ENCODE measurements around the gene PMAIP1. TPM values are rescaled to one million over a fixed set of nuclear protein-coding genes. Genes with fewer than 3 reads are reported as not detected.

The PMAIP1 gene
- polyA plus RNA-seq, 1 donor from 2014 or later, result 89.4 TPM

DNA sequence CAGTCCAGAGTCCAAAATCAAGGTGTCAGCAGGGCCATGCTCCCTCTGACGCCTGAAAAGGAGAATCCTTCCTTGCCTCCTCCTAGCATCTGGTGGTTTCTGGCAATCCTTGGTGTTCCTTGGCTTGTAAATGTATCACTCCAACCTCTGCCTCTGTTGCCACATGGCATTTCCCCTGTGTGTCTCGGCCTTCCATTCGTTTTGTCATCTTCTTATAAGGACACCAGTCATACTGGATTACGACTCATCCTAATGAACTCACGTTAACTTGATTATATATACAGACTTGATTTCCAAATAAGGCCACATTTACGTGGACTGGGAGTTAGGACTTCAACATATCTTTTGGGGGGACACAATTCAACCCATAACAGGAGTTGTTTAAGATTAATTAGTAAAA, 15.8 kb downstream of the PMAIP1 start:
- Mint-ChIP-seq H3K4me1 (peaks cover 21 to 24% (median 22%) of the 10 kb centered on the region in 3 donors), H3K9me3 (no peaks in the 10 kb centered on the region), H3K36me3 (peaks cover 2% of the 10 kb centered on the region), H3K27ac (no peak overlapping the region), H3K4me3 (no peak overlapping the region), H3K27me3 (no peaks in the 10 kb centered on the region)

DNA sequence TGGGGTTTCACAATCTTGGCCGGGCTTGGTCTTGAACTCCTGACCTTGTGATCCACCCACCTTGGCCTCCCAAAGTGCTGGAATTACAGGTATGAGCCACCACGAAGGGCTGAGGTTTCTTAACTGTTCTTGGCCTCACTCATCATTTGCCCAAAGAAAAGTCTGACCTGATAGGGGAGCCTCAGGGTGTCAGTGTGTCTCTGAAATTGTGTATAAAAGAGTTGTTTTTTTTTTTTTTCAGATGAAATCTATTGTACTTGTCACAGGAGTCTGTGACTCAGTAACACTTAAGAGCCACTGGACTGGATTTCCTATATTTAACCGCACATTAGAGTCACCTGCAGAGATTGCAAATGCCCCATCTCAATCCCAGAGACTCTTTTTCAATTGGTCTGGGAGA, 16.9 kb downstream of the PMAIP1 start:
- peaks cover 2% of the 10 kb centered on the region for H3K36me3 Mint-ChIP-seq
- peaks cover 0 to 2% (median 0%) of the 10 kb centered on the region in 3 donors for H3K9me3 Mint-ChIP-seq
- no peak overlapping the region for H3K27ac Mint-ChIP-seq
- H3K4me1 Mint-ChIP-seq, result peaks cover 22 to 28% (median 25%) of the 10 kb centered on the region in 3 donors
- H3K27me3 Mint-ChIP-seq, result no peaks in the 10 kb centered on the region
- no peak overlapping the region for H3K4me3 Mint-ChIP-seq

DNA sequence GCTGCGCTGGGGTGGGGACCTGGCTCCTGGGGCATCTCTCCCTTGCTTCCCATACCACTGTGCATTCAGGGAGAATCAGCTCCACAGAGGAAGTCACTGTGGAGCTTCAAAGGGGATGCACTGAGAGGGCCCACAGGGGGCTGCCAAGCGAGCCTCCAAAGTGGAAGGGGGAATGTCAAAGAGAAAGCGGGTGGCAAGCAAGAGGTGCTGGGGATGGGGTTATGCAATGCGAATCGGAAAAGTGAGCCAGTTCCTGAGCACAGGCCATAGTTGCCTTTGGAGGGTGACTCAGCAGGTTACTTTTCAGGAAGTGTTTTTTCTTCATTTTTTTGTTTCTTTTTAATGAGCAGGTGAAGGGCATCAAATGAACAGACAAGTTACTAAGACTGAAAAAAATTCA, 17.6 kb downstream of the PMAIP1 start:
- Mint-ChIP-seq H3K4me1 (peaks cover 18 to 26% (median 23%) of the 10 kb centered on the region in 3 donors), H3K27ac (no peak overlapping the region), H3K27me3 (no peaks in the 10 kb centered on the region), H3K9me3 (peaks cover 0 to 2% (median 0%) of the 10 kb centered on the region in 3 donors), H3K36me3 (peaks cover 2% of the 10 kb centered on the region), H3K4me3 (no peak overlapping the region)

DNA sequence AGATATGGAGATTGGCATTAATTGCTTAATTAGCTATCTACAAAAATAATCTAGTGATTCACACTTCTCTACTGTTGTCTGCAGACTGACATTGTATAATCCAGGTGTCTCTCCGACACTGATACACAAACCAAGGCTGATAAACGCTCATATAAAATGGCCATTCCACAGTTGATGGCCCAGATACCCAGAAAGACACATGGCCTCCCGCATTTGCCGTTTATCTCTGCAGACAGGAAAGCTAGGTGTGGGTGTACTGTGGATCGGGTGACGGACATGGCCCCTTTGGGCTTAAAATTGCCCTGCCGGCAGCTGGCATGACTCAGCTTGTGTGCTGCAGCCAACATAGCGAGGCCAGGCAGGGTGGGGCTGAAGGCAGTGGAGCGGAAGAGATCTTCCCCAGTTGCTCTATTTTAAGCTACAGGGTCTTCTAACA, 18.5 kb downstream of the PMAIP1 start:
- peaks cover 0 to 2% (median 0%) of the 10 kb centered on the region in 3 donors for H3K9me3 Mint-ChIP-seq
- peak overlapping the region; percentile 52 to 95 (median 78) for H3K4me3 Mint-ChIP-seq
- H3K27ac Mint-ChIP-seq, result peak overlapping the region; percentile 28 to 84 (median 80)

GRCh38 chr18:59918997-59919396, 19.2 kb downstream of the PMAIP1 start:
- no peaks in the 10 kb centered on the region for H3K27me3 Mint-ChIP-seq
- peaks cover 21 to 31% (median 28%) of the 10 kb centered on the region in 3 donors for H3K4me1 Mint-ChIP-seq
- no peak overlapping the region for H3K27ac Mint-ChIP-seq
- H3K4me3 Mint-ChIP-seq, result peak overlapping the region in 2 of 4 donors; percentile 14 to 95
- peaks cover 2% of the 10 kb centered on the region for H3K36me3 Mint-ChIP-seq
- peaks cover 0 to 3% (median 0%) of the 10 kb centered on the region in 3 donors for H3K9me3 Mint-ChIP-seq

More for the DNA sequence above, 18.5 kb downstream of the PMAIP1 start:
- H3K4me1 Mint-ChIP-seq, result peaks cover 18 to 28% (median 24%) of the 10 kb centered on the region in 3 donors
- peaks cover 2% of the 10 kb centered on the region for H3K36me3 Mint-ChIP-seq
- H3K27me3 Mint-ChIP-seq, result no peaks in the 10 kb centered on the region

GRCh38 chr18:59921384-59921891, 21.6 kb downstream of the PMAIP1 start:
- H3K4me3 Mint-ChIP-seq, result peak overlapping the region in 2 of 4 donors; percentile 6 to 10
- no peak overlapping the region for H3K27ac Mint-ChIP-seq
- H3K27me3 Mint-ChIP-seq, result no peaks in the 10 kb centered on the region
- H3K9me3 Mint-ChIP-seq, result peaks cover 0 to 6% (median 0%) of the 10 kb centered on the region in 3 donors
- peaks cover 23 to 37% (median 26%) of the 10 kb centered on the region in 3 donors for H3K4me1 Mint-ChIP-seq
- H3K36me3 Mint-ChIP-seq, result peaks cover 2% of the 10 kb centered on the region

GRCh38 chr18:59923539-59924196, 23.9 kb downstream of the PMAIP1 start:
- Mint-ChIP-seq H3K4me3 (peak overlapping the region in 2 of 4 donors; percentile 16 to 18), H3K36me3 (no peaks in the 10 kb centered on the region), H3K4me1 (peaks cover 15 to 35% (median 25%) of the 10 kb centered on the region in 3 donors), H3K27ac (no peak overlapping the region), H3K9me3 (peaks cover 0 to 6% (median 0%) of the 10 kb centered on the region in 3 donors), H3K27me3 (no peaks in the 10 kb centered on the region)

- Mint-ChIP-seq H3K27me3 (no peaks in the 10 kb centered on the region), H3K27ac (no peak overlapping the region), H3K4me1 (peaks cover 10 to 31% (median 19%) of the 10 kb centered on the region in 3 donors), H3K4me3 (no peak overlapping the region), H3K36me3 (no peaks in the 10 kb centered on the region), H3K9me3 (peaks cover 0 to 6% (median 0%) of the 10 kb centered on the region in 3 donors)
These were observed 26.3 kb downstream of the PMAIP1 start for GRCh38 chr18:59926131-59926530.

DNA sequence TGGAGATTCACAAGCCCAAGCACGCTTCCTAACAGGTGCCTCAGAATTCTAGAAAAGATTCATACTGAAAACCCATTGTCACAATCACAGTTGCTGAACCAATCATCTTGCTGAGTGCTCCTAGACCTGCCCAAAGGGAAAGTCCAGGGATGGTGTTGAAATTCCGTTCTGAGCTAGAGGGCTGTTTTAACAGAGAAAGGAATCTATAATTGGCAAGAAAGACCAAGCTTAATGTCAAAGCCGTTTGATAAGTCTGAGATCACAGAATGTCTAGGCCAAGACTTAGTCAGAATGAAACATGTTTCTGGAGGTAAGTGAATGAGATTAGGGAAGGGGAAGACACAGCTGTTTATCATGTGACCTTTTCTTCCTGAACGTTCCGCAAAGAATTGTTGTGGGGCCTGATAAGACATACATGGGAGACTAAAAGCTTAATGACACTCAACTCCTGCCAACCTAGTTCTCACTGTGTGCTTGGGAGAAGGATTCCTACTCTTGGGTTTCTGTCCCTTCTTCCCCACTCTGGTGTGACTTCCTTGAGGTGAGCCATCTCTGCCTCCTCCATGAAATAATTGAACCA, 27.5 kb downstream of the PMAIP1 start:
- peaks cover 8 to 24% (median 12%) of the 10 kb centered on the region in 3 donors for H3K4me1 Mint-ChIP-seq
- H3K9me3 Mint-ChIP-seq, result peaks cover 0 to 4% (median 0%) of the 10 kb centered on the region in 3 donors
- no peaks in the 10 kb centered on the region for H3K27me3 Mint-ChIP-seq
- no peaks in the 10 kb centered on the region for H3K36me3 Mint-ChIP-seq
- no peak overlapping the region for H3K27ac Mint-ChIP-seq
- H3K4me3 Mint-ChIP-seq, result no peak overlapping the region

GRCh38 chr18:59928201-59928600, 28.4 kb downstream of the PMAIP1 start:
- H3K36me3 Mint-ChIP-seq, result peaks cover 1% of the 10 kb centered on the region
- H3K27me3 Mint-ChIP-seq, result no peaks in the 10 kb centered on the region
- peaks cover 0 to 4% (median 0%) of the 10 kb centered on the region in 3 donors for H3K9me3 Mint-ChIP-seq
- peaks cover 8 to 24% (median 11%) of the 10 kb centered on the region in 3 donors for H3K4me1 Mint-ChIP-seq
- H3K4me3 Mint-ChIP-seq, result no peak overlapping the region
- no peak overlapping the region for H3K27ac Mint-ChIP-seq

- Mint-ChIP-seq H3K27me3 (no peaks in the 10 kb centered on the region), H3K4me3 (no peak overlapping the region), H3K9me3 (no peaks in the 10 kb centered on the region), H3K36me3 (peaks cover 1% of the 10 kb centered on the region), H3K27ac (no peak overlapping the region), H3K4me1 (peaks cover 3 to 12% (median 10%) of the 10 kb centered on the region in 3 donors)
These were observed 30.0 kb downstream of the PMAIP1 start for GRCh38 chr18:59929621-59930295.

DNA sequence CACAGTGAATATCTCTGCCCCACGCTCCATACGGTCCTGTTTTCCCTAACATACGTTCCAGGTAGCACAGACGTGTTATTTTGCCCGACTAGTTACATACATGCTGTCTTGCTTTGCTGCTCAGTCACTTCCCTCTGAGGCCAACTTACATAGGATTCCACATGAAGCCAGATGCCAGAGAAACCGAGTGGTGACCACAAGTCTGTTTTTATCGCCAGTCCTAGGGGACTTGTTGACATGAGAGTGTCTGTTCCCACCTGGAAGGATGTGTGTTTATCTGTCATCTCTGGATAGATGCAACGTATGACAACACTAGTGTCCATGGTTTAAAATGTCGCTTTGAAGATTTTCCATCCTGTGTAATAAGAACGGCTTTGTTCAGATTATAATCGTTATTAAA, 32.6 kb downstream of the PMAIP1 start:
- H3K9me3 Mint-ChIP-seq, result no peaks in the 10 kb centered on the region
- peaks cover 1% of the 10 kb centered on the region for H3K36me3 Mint-ChIP-seq
- H3K4me1 Mint-ChIP-seq, result peaks cover 0 to 5% (median under 1%) of the 10 kb centered on the region in 3 donors
- no peak overlapping the region for H3K4me3 Mint-ChIP-seq
- no peaks in the 10 kb centered on the region for H3K27me3 Mint-ChIP-seq
- peak overlapping the region in 1 of 3 donors; percentile 71 for H3K27ac Mint-ChIP-seq

DNA sequence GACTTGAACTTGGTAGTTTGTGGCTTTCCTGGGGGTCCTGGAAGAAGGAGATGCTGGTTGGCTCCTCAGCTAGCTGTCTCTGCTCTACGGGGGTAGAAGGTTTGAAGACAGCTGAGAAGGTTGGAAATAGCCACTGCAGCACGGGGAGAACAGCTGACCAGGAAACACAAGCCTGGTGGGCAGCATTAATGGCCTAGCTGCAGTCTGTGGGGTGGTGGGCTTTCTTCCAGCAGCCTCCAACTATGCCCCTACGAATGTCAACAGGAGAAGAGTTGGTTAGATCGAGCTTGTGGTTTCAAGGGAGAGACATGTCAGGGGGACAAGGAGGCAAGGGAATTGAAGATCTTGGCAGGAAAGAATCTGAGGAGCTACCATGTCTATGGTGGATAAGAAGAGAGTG, 38.9 kb downstream of the PMAIP1 start:
- H3K36me3 Mint-ChIP-seq, result no peaks in the 10 kb centered on the region

DNA sequence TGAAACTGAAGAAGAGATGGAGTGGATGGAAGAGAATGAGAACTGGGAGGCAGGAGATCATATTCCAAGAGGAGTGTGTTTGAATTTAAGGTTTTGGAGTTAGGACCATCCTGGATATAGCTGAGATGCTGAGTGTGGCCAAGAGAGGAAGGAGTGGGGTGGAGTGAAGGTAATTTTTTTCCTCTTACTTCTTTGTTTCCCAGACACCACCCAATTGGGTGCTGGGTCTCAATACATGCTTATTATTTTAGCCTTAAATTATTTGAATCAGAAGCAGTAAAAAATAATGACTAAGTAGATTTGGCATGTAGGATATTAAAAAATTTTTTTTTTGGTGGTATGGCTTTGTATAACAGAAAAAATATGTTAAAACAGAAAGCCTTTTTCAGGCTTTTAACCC, 39.3 kb downstream of the PMAIP1 start:
- H3K27ac Mint-ChIP-seq, result no peak overlapping the region
- H3K9me3 Mint-ChIP-seq, result no peaks in the 10 kb centered on the region
- H3K4me1 Mint-ChIP-seq, result peaks cover 3 to 8% (median 5%) of the 10 kb centered on the region in 3 donors

More for the DNA sequence above, 38.9 kb downstream of the PMAIP1 start:
- Mint-ChIP-seq H3K27ac (no peak overlapping the region), H3K4me1 (peaks cover 3 to 8% (median 5%) of the 10 kb centered on the region in 3 donors), H3K4me3 (no peak overlapping the region), H3K9me3 (no peaks in the 10 kb centered on the region), H3K27me3 (no peaks in the 10 kb centered on the region)

GRCh38 chr18:59940068-59940467, 40.3 kb downstream of the PMAIP1 start:
- no peak overlapping the region for H3K27ac Mint-ChIP-seq
- H3K4me3 Mint-ChIP-seq, result no peak overlapping the region
- H3K36me3 Mint-ChIP-seq, result no peaks in the 10 kb centered on the region
- no peaks in the 10 kb centered on the region for H3K27me3 Mint-ChIP-seq
- H3K9me3 Mint-ChIP-seq, result no peaks in the 10 kb centered on the region
- peaks cover 3 to 8% (median 5%) of the 10 kb centered on the region in 3 donors for H3K4me1 Mint-ChIP-seq

More for the DNA sequence above, 39.3 kb downstream of the PMAIP1 start:
- Mint-ChIP-seq H3K27me3 (no peaks in the 10 kb centered on the region), H3K4me3 (no peak overlapping the region), H3K36me3 (no peaks in the 10 kb centered on the region)
